NCI-H774 (cell line): ENCODE data around the gene ST3GAL2.

Experiments
- DNase-seq: peaks from one replicate; lab custom pipeline; 2025; lab: John Stamatoyannopoulos, UW

ST3GAL2 gene

GRCh38 chr16:70437582-70438557, 1.0 kb downstream of the ST3GAL2 start:
- DNase-seq, result no peak

DNA sequence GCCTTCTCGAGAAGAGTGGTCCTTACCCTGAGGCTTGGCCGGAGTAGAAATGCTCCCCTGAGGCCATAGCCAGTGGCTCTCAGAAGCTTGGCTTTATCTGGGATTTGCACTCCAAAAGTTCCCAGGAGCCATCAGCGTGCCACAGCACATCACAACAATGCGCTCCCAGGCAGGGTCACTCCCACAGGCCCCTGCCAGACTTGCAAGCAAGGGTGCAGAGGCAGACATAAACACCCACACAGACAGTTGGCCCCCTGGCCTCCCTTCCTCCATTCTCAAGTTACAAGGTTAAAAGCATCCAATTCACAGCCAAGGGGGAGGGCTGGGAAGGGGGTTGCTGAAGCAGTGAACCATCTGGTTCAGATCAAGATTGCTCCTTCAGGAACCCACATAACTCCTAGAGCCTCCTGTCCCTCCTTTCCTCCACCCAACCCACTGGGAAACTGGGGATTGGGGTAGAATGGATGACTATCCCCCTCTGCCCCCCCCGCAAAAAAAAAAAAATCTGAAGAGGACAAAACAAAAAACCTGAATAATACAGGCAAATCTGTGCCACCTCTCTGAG, 1.8 kb downstream of the ST3GAL2 start:
- DNase-seq, result no peak

GRCh38 chr16:70434484-70435260, 4.2 kb downstream of the ST3GAL2 start:
- no peak for DNase-seq

- no peak for DNase-seq
Observed at GRCh38 chr16:70433458-70434103, 5.3 kb downstream of the ST3GAL2 start.

DNA sequence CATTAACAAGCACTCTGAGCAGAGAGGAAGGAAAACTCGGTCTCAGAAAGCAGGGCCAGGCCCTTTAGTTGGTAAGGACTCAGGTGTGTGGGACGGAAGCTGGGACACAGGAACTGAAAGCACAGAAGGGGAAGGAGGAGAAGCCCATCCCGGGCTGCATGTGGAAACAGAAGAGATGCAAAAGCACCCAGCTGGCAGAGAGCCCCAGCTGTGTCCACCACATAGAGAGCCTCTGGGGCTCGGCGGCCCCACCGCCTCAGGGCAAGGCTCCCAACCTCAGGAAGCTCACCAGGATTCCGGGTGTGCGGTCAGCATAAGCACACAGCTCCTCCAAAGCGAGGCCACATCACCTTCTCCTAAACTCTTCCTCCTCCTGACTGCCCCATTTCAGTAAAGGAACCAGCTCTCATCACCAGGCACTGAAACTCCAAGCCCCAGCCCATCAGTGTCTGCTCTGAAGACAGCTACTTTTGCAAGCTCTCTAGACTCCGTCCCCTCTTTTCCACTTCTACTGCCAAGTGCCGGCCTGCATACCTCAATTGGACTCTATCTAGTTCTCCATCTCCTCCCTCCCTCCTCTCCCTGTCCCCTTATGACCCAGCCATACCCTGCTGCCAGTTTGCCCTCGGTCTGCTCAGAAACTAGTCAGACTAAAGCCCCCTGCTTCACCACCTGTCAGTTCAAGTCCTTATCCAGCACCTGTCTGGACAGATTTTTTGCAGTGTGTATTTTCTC, 6.0 kb downstream of the ST3GAL2 start:
- no peak for DNase-seq

DNA sequence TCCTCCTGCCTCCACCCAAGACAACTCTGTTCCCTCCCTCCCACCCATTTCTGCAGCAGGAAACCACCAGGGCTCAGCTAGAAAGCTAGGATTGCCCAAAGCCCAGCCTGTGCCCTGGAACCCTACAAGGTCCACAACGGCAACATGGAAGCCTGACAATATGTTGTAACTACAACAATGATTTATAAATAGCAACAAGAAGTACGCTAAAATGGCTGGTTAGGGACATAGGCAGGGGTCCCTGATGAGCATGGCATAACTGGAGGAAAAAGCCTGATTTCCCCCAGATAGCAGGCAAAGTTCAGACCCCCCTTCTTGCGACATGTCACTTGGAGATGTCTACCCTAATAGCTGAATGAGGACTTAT, 6.6 kb downstream of the ST3GAL2 start:
- DNase-seq, result no peak

- no peak for DNase-seq
Observed at GRCh38 chr16:70430667-70431536, 8.0 kb downstream of the ST3GAL2 start.

DNA sequence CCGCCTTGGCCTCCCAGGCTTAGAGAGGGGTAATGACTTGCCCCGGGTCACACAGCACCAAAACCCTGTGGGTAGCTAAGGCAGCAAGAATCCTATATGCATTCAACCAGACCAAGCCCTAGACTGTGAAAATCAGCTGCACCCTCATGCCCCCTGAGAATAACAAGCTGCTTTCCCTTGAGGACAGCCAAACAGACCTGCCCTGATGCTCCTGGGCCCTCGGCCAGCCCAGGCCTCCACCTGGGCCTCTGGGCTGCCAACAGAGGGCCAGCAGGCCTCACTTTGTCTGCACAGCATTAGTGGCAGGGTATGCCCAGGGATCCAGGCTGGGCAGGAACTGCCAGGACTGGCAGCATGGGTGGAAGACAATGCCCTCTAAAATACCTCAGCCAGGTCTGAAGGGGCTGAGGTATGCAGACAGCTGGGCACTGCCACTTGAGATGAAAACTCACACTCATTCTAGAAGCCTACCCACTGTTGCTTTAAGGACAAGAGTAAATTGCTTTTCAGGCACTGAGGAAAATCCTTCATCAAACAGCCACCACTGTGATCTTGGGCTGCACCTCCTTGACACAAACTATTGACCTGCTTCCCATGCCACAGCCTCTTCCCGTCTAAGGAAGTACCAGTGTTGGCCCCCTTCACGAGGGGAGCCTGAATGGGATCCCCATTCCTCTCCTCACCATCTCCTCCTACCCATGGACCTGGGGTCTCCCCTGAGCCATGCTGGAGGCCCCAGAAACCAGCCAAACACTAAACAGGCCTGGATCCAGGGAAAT, 8.8 kb downstream of the ST3GAL2 start:
- no peak for DNase-seq

DNA sequence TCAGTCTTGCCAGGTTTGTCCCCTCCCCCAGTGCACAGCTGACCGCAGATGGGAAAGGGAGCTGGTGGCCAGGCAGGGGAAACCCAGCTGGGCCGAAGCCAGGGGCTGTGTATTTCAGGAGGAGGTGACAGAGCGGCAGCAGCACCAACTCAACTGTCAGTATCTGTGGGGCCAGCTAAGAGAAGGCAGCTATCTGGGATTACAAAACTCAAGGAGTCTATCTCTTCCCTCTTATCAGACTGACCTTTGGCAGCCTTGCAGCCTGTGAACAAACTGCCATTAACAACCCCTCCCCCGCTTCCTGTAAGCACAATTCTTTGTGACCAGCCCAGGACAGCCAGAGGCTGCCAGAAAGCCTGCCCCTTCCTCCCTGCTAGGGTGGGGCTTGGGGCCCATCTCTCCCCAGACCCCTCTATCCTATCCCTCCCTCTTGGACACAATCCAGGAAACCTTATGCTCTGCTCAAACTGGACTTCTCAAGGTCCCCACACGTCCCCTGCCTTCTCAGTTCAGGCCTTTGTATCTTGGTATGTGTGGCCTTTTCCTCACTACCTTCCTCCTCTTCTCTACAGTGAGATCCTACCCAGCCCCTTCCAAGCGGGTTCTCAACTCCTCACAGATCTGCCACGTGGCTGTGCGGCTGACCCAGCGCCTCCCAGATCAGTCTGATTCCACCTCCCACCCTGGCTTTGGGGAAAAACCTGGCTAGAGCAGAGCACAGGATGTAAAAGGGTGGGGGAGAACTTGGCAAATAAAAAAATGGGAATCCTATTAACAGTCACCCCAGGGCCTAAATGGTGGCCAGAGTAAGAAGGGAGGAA, 10.5 kb downstream of the ST3GAL2 start:
- no peak for DNase-seq

DNA sequence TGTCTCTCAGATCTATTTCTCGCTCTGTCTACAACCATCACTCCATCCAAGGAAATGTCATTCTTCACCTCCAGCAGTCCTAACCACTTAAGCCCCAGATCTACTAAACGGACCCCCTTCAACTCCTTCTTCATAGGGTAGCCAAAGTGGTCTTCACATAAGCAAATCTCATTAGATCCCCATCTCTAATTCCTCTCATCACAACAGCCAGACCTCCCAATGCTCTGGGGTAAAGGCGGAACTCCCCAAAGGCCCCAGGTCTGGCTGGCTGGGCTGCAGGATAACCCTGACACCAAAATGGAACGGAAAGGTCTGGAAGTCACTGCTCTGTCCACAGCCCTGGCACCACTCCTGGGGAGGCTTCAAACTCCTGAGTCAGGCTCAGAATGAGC, 11.1 kb downstream of the ST3GAL2 start:
- DNase-seq, result no peak

GRCh38 chr16:70422543-70422942, 16.4 kb downstream of the ST3GAL2 start:
- no peak for DNase-seq

DNA sequence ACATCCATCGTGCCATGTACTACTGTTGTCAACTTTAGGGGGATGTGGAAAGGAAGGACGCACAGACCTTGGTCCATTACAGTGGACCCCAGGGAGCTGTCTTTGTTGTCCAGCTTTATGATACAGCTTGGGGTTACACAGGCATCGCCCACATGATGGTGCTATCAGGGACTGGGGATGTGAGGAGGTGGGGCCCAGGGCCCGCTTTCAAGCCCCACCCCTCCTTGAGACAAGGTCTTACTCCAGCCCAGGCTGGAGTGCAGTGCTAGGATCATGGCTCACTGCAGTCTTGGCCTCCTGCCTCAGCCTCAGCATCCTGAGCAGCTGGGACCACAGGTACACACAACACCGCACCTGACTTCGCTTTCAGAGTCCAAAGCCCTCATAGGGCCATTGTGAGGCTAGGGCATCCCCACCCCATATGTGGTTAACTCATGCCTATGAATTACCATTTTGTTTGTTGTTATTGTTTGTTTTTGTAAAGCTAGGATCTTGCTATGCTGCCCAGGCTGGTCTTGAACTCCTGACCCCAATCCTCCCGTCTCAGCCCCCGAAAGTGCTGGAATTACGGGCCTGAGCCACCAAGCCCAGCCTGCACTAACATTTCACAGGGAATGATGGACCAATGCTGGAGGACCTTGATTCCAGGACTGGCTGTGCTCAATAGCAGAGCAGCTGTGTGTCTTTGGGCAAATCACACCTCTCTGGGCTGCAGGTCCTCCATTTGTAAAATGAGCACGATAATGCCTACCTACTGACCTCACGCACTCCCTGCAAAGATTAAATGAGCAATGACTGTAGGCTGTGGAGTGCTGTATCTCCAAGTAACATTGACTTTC, 17.2 kb downstream of the ST3GAL2 start:
- DNase-seq, result no peak

GRCh38 chr16:70421014-70421413, 17.9 kb downstream of the ST3GAL2 start:
- no peak for DNase-seq

GRCh38 chr16:70419384-70420327, 19.2 kb downstream of the ST3GAL2 start:
- no peak for DNase-seq

DNA sequence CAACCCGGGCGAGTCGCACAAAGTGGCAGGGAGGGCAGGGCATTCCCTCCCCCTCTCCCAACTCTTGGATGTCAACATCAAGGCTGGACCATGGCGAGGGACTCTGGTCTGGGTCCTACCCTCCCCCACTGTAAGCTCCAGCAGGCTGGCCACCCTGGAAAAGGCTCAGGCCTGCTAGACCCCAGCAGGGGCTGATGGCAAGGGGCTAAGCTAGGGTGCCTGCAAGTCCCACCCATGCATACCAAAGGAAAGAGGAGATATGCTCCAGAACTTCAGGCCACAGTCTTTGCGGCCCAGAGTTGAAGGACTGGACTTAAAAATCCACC, 19.9 kb downstream of the ST3GAL2 start:
- DNase-seq, result no peak

- DNase-seq, result no peak
Observed at GRCh38 chr16:70418274-70418992, 20.5 kb downstream of the ST3GAL2 start.
